RWPE1 (cell line): ENCODE measurements around the gene JMJD1C.

Experiments used
- CTCF ChIA-PET: fragments of 350-600 bp; sonication (Branson Sonifier 250); formaldehyde crosslinking; extraction: SDS; loops from one replicate; lab custom pipeline; 2021; lab: Yijun Ruan, JAX
- POLR2A ChIA-PET: fragments of 400-600 bp; formaldehyde crosslinking; extraction: SDS; loops from one replicate; lab custom pipeline; 2020; ENCODE audit warnings: antibody characterized with exemption; ENCODE audit not compliant: low non-redundant PET; lab: Yijun Ruan, JAX
- DNase-seq: peaks from one replicate; pipeline ENCODE4 v3.0.0; 2012; ENCODE audit warnings: low spot score
- H3K27ac ChIP-seq: fragments of 450-650 bp; 2 replicates; pipeline ENCODE4 v1.5.1; 2017
- TF ChIP-seq, protein P1 (sequence below): fragments of 450-650 bp; conservative IDR thresholded peaks from 2 replicates; pipeline ENCODE4 v1.5.1; 2017; ENCODE audit warnings: low read depth, mild to moderate bottlenecking

JMJD1C gene

DNA sequence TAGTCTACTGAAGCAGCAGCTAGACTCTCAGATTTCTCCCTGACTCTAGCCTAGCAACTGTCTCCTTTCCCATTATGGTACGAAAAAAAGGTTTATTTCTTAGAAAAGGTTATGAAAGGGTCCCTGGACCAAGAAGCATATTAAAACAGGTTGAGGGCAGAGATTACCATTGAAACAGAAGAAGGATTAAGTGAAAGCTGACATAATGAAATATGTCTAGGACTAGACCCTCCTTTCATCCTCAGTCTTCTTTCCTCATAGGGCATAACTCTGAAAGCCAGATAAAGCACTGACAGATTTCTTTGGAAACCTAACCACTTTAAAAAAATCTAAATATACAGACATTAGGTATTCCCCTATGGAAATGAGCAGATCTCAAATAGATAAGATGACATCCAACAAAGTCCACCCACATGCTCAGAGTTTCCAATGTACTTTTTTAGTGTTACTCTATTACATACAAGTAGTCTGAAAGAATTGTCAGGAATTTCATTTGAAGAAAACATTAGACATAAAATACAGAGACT, 58.6 kb downstream of the JMJD1C start:
- DNase-seq, result no peak
- ChIA-PET POLR2A (no interaction called here), CTCF (no interaction called here)
- H3K27ac ChIP-seq, result no peak overlapping the region
- TF ChIP-seq, protein P1, sequence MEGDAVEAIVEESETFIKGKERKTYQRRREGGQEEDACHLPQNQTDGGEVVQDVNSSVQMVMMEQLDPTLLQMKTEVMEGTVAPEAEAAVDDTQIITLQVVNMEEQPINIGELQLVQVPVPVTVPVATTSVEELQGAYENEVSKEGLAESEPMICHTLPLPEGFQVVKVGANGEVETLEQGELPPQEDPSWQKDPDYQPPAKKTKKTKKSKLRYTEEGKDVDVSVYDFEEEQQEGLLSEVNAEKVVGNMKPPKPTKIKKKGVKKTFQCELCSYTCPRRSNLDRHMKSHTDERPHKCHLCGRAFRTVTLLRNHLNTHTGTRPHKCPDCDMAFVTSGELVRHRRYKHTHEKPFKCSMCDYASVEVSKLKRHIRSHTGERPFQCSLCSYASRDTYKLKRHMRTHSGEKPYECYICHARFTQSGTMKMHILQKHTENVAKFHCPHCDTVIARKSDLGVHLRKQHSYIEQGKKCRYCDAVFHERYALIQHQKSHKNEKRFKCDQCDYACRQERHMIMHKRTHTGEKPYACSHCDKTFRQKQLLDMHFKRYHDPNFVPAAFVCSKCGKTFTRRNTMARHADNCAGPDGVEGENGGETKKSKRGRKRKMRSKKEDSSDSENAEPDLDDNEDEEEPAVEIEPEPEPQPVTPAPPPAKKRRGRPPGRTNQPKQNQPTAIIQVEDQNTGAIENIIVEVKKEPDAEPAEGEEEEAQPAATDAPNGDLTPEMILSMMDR, result no peak

DNA sequence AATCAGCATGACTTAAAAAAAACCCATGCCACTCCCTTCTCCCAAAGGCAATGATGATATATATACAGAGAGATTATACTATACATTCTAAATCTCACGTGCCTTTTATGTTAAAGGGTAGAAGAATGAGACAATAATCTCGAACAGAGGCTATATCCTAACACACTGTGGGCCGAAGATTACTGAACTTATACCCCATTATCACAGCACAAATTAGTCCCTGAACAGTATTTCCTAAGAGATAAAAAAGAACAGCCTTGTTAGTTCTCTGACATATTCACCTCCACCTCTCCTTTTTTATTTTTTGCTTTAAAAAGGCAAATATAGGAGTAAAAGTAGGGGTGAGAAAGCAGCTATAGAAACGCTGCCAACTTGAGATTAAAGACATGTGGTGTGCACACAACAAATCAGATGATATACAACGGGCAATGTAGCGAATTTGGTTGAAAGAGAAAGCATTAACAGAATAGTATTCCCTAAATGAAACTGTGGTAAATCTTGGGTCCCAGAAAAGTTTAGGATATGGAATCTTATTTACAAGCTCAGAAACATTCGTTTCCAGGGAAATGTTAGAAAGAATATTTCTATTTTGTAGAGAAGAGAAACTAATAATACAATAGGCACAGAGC, 69.5 kb downstream of the JMJD1C start:
- POLR2A ChIA-PET, result no interaction called here
- CTCF ChIA-PET, result no interaction called here
- DNase-seq, result no peak
- TF ChIP-seq, protein P1, result no peak
- H3K27ac ChIP-seq, result no peak overlapping the region

DNA sequence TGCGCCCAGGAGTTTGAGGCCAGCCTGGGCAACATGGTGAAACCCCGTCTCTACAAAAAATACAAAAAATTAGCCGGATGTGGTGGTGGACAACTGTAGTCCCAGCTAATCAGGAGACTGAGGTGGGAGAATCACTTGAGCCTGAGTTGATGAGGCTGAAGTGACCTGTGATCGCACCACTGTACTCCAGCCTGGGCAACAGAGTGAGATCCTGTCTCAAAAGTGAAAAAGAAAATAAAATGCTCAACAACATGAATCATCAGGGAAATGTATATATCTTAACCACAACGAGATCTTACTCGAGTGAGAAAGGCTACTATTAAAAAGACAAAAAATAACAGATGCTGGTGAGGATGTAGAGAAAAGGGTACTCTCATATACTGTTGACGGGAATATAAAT, 72.7 kb downstream of the JMJD1C start:
- POLR2A ChIA-PET, result no interaction called here
- TF ChIP-seq, protein P1, result no peak

DNA sequence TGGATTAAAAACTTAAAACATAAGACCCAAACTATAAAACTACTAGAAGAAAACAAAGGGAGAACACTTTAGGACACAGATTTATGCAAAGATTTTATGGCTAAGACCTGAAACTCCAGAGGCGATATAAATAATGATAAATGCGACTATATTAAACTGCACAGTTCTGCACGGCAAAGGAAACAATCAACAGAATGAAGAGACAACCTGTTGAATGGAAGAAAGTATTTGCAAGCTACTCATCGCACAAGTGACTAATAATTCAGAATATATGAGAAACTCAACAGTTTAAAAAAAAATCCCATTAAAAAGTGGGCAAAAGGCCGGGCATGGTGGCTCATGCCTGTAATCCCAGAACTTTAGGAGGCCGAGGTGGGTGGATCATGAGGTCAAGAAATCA, 73.6 kb downstream of the JMJD1C start:
- ChIA-PET POLR2A (no interaction called here), CTCF (no interaction called here)
- no peak for DNase-seq

More for the DNA sequence above, 72.7 kb downstream of the JMJD1C start:
- DNase-seq, result no peak
- CTCF ChIA-PET, result no interaction called here
- H3K27ac ChIP-seq, result no peak overlapping the region

DNA sequence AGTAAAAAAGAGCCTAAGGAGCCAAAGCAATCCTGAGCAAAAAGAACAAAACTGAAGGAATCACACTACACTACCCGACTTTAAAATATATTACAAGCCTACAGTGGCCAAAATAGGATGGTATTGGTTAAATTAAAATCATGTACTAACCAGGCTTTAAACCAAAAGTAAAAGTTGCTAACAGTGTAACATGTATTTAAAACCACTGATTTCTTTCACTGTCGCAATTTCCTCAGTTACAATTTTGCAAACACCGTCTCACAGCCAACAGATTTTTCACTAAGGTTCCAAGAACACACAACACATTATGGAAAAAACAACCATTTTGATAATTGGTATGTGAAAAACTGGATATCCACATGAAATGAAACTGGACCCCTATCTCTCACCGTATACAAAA, 74.0 kb downstream of the JMJD1C start:
- ChIA-PET CTCF (no interaction called here), POLR2A (no interaction called here)
- no peak for DNase-seq
- TF ChIP-seq, protein P1, result no peak
- H3K27ac ChIP-seq, result no peak overlapping the region

More for the DNA sequence above, 73.6 kb downstream of the JMJD1C start:
- H3K27ac ChIP-seq, result no peak overlapping the region
- TF ChIP-seq, protein P1, result no peak

DNA sequence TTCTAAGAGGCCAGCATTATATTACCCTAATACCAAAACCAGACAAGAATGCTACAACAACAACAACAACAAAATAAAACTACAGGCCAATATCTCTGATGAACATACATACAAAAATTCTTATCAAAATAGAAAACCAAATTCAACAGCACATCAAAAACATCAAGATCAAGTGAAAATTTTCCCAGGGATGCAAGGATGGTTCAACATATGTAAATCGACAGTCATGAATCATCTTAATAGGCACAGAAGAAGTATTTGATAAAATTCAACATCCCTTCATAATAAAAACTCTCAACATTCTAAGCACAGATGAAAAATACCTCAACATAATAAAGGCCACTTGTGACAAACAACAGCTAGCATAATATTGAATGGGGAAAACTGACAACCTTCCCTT, 75.3 kb downstream of the JMJD1C start:
- TF ChIP-seq, protein P1, result no peak
- H3K27ac ChIP-seq, result no peak overlapping the region
- ChIA-PET POLR2A (no interaction called here), CTCF (no interaction called here)
- no peak for DNase-seq
